Dedifferentiated amniotic fluid mesenchymal stem cell (primary cell): ENCODE measurements around the gene ARL2.
"Not testable (repeated sequence)": the region's sequence is repeated elsewhere in the genome, so short reads cannot be mapped to it uniquely, and the experiment has no call there.

ENCODE experiments used
- DNase-seq: peaks from one replicate; pipeline ENCODE4 v3.0.0-alpha.2; 2016; ENCODE audit errors: extremely low spot score

Gene ARL2

GRCh38 chr11:65008016-65008415 is 5.9 kb upstream of the ARL2 start:
- DNase-seq: no peak

- DNase-seq: no peak
These were observed 5.1 kb upstream of the ARL2 start for GRCh38 chr11:65008873-65009272.

GRCh38 chr11:65013130-65013887 is 651 bp upstream of the ARL2 start:
- DNase-seq: peak; percentile 91

- DNase-seq: no peak
These were observed 817 bp downstream of the ARL2 start for GRCh38 chr11:65014726-65015227.

GRCh38 chr11:65016705-65017104 is 2.7 kb downstream of the ARL2 start:
- DNase-seq: no peak

GRCh38 chr11:65017937-65018336 is 4.0 kb downstream of the ARL2 start:
- no peak for DNase-seq

- no peak for DNase-seq
These were observed 5.9 kb downstream of the ARL2 start for GRCh38 chr11:65019824-65020223.

GRCh38 chr11:65021003-65021402 is 7.0 kb downstream of the ARL2 start:
- no peak for DNase-seq

- no peak for DNase-seq
These were observed 7.5 kb downstream of the ARL2 start for GRCh38 chr11:65021509-65021908.

- not testable (repeated sequence) for DNase-seq
These were observed 9.5 kb downstream of the ARL2 start for GRCh38 chr11:65023502-65023901.

- peak; percentile 16 for DNase-seq
These were observed 12.8 kb downstream of the ARL2 start for GRCh38 chr11:65026810-65027209.

- DNase-seq: peak; percentile 96
These were observed 13.5 kb downstream of the ARL2 start, which contains the start of gene SNX15 for GRCh38 chr11:65027213-65028067. TSS of gene SNX15 (plus strand) at chr11:65027439. CDS start at chr11:65027538, 99 bp downstream.

GRCh38 chr11:65032216-65032615 is 18.3 kb downstream of the ARL2 start:
- no peak for DNase-seq

- no peak for DNase-seq
These were observed 20.5 kb downstream of the ARL2 start for GRCh38 chr11:65034423-65034822.

GRCh38 chr11:65035579-65035978 is 21.6 kb downstream of the ARL2 start:
- no peak for DNase-seq

- DNase-seq: no peak
These were observed 23.0 kb downstream of the ARL2 start for GRCh38 chr11:65036931-65037330.

GRCh38 chr11:65040520-65040846 is 26.5 kb downstream of the ARL2 start:
- no peak for DNase-seq

GRCh38 chr11:65040847-65041622 is 27.1 kb downstream of the ARL2 start, which contains the start of gene SAC3D1:
TSS of gene SAC3D1 (plus strand) at chr11:65041210. CDS start at chr11:65041293, 83 bp downstream.
- DNase-seq: peak; percentile 76

GRCh38 chr11:65042891-65043290 is 28.9 kb downstream of the ARL2 start:
- no peak for DNase-seq

GRCh38 chr11:65043881-65044501 is 30.0 kb downstream of the ARL2 start:
- DNase-seq: no peak

GRCh38 chr11:65045061-65045460 is 31.1 kb downstream of the ARL2 start:
- DNase-seq: no peak
